ENCODE data around the gene PLEKHO1. TPM values are rescaled to one million over a fixed set of nuclear protein-coding genes. Genes with fewer than 3 reads are reported as not detected.

Gene PLEKHO1
- total RNA-seq, 4 donors from 2014 or later: 35.9 to 76.3 (median 49.7) TPM

DNA sequence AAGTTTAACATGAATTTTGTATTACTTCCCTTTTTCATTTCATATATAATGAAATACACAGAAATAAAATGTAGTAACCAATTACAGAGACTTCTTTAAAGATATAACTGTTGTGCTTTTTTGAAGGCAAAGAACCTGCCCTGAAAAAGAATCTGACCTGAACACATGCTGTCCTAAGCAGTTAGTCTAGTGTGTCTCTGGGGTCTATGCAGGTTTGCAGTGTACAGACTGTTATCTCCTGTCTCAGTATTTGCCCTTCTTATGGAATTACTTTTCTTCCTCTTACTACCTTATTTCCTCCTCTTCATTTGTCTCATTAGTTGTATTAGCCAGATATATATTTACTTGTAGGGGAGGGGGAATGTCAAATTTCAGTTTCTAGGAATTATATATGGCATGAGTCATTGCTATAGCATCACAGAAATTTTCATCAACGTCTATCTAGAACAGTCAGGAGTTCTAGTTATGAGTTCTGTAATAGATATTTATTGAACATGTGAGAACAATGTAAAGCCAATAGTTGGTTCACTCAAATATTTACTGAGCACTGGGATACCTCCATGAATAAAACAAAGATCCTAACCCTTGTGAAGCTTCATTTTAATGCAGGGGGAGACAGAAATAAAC lies 28.4 kb upstream of the PLEKHO1 start:
- WGBS, 2 donors (ENCODE audit: low coverage in 1 of 2): 55 to 64% methylated on average over 1 of the region's 1 CpG
- H3K27me3 ChIP-seq: no peaks in the 10 kb centered on the region
- in situ Hi-C loops (cut with MboI; ENCODE audit: low pct_ligation_motif_present in 1 of 4, low pct_unique_long_range_greater_than_20kb in 1 of 4, low sequenced_read_pairs in 3 of 4) (no loop called here), intact Hi-C loops (cut with DNase I; ENCODE audit: low total_unique reads) (no loop called here)
- no peak overlapping the region for H3K27ac ChIP-seq
- DNase-seq: no peak
- H3K9me3 ChIP-seq: no peaks in the 10 kb centered on the region
- TF ChIP-seq POLR2AphosphoS5 (IDR thresholded peaks at IDR 0.05): no peak
- TF ChIP-seq POLR2A (IDR thresholded peaks at IDR 0.05): no peak
- TF ChIP-seq, protein P1, sequence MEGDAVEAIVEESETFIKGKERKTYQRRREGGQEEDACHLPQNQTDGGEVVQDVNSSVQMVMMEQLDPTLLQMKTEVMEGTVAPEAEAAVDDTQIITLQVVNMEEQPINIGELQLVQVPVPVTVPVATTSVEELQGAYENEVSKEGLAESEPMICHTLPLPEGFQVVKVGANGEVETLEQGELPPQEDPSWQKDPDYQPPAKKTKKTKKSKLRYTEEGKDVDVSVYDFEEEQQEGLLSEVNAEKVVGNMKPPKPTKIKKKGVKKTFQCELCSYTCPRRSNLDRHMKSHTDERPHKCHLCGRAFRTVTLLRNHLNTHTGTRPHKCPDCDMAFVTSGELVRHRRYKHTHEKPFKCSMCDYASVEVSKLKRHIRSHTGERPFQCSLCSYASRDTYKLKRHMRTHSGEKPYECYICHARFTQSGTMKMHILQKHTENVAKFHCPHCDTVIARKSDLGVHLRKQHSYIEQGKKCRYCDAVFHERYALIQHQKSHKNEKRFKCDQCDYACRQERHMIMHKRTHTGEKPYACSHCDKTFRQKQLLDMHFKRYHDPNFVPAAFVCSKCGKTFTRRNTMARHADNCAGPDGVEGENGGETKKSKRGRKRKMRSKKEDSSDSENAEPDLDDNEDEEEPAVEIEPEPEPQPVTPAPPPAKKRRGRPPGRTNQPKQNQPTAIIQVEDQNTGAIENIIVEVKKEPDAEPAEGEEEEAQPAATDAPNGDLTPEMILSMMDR (IDR thresholded peaks at IDR 0.05): no peak
- TF ChIP-seq EP300 (IDR thresholded peaks at IDR 0.05; ENCODE audit: low read depth): no peak
- H3K36me3 ChIP-seq: no peaks in the 10 kb centered on the region
- H3K4me3 ChIP-seq: no peak overlapping the region
- no peaks in the 10 kb centered on the region for H3K4me1 ChIP-seq

DNA sequence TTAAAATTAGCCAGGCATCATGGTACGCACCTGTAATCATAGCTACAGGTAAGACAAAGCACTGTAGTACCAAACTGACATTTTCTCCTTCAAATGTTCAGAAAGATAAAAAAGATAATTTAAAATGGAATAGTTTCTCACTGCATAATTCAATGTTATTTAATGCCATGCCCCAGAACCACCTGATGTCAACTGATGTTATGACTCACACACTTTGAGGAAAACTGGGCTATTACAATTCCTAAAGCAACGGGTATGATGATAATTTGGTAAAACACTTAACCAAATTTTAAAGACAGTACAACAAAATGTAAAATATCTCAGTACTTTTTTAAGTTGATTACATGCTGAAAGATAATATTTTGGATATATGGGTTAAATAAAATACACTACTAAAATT lies 22.9 kb upstream of the PLEKHO1 start:
- H3K4me1 ChIP-seq: peaks cover 0 to 3% (median 0%) of the 10 kb centered on the region in 4 donors
- 88 to 91% methylated on average over 2 of the region's 2 CpGs for WGBS, 2 donors (ENCODE audit: low coverage in 1 of 2)
- TF ChIP-seq POLR2A (IDR thresholded peaks at IDR 0.05) (no peak), POLR2AphosphoS5 (IDR thresholded peaks at IDR 0.05) (no peak), EP300 (IDR thresholded peaks at IDR 0.05; ENCODE audit: low read depth) (no peak)
- TF ChIP-seq, protein P1 (IDR thresholded peaks at IDR 0.05): no peak
- H3K27me3 ChIP-seq: no peaks in the 10 kb centered on the region
- H3K9me3 ChIP-seq: no peaks in the 10 kb centered on the region
- no peaks in the 10 kb centered on the region for H3K36me3 ChIP-seq
- intact Hi-C loops (cut with DNase I; ENCODE audit: low total_unique reads): no loop called here
- no peak overlapping the region for H3K4me3 ChIP-seq
- no peak overlapping the region for H3K27ac ChIP-seq
- in situ Hi-C loops (cut with MboI; ENCODE audit: low pct_ligation_motif_present in 1 of 4, low pct_unique_long_range_greater_than_20kb in 1 of 4, low sequenced_read_pairs in 3 of 4): no loop called here
- DNase-seq: no peak

DNA sequence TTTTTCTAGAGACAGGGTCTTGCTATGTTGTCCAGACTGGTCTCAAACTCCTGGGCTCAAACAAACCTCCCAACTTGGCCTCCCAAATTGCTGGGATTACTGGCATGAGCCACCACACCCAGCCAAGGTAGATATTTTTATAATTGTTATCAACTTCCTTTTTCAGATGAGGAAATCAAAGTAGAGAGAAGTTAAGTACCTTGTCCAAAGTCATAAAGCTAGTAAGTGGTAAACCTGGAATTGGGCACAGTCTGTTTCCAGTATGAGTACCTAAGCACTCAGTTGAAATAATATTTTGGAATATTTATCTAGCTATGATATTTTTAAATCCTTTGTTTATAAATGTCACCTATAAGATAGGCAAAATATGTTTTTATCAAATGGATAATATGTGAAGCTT lies 22.3 kb upstream of the PLEKHO1 start:
- H3K9me3 ChIP-seq: no peaks in the 10 kb centered on the region
- TF ChIP-seq, protein P1 (IDR thresholded peaks at IDR 0.05): no peak
- TF ChIP-seq EP300 (IDR thresholded peaks at IDR 0.05; ENCODE audit: low read depth): no peak
- TF ChIP-seq POLR2A (IDR thresholded peaks at IDR 0.05): no peak
- no peak for TF ChIP-seq POLR2AphosphoS5 (IDR thresholded peaks at IDR 0.05)
- intact Hi-C loops (cut with DNase I; ENCODE audit: low total_unique reads) (no loop called here), in situ Hi-C loops (cut with MboI; ENCODE audit: low pct_ligation_motif_present in 1 of 4, low pct_unique_long_range_greater_than_20kb in 1 of 4, low sequenced_read_pairs in 3 of 4) (no loop called here)
- H3K4me1 ChIP-seq: peaks cover 0 to 3% (median 0%) of the 10 kb centered on the region in 4 donors
- no peaks in the 10 kb centered on the region for H3K27me3 ChIP-seq
- no peak overlapping the region for H3K4me3 ChIP-seq
- no peaks in the 10 kb centered on the region for H3K36me3 ChIP-seq
- no peak overlapping the region for H3K27ac ChIP-seq
- DNase-seq: no peak

DNA sequence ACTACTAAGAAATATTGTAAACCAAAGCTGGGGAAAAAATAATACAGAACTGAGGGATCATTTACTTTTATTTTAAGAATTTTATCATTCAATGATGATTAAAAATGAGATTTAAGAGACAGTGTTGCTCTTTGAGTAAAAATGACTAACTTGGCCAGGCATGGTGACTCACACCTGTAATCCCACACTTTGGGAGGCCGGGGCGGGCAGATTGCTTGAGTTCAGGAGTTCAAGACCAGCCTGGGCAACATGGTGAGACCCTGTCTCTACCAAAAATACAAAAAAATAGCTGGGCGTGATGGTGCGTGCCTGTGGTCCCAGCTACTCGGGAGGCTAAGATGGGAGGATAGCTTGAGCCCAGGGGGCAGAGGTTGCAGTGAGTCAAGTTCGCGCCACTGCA lies 21.8 kb upstream of the PLEKHO1 start:
- Histone ChIP-seq H3K27me3 (no peaks in the 10 kb centered on the region), H3K27ac (no peak overlapping the region), H3K4me3 (no peak overlapping the region), H3K36me3 (no peaks in the 10 kb centered on the region), H3K4me1 (peaks cover 0 to 3% (median 0%) of the 10 kb centered on the region in 4 donors), H3K9me3 (no peaks in the 10 kb centered on the region)
- 93% methylated on average over 7 of the region's 7 CpGs; no CpG with 5 or more reads in 1 of the 2 donors for WGBS, 2 donors (ENCODE audit: low coverage in 1 of 2)
- in situ Hi-C loops (cut with MboI; ENCODE audit: low pct_ligation_motif_present in 1 of 4, low pct_unique_long_range_greater_than_20kb in 1 of 4, low sequenced_read_pairs in 3 of 4): no loop called here
- no peak for DNase-seq
- intact Hi-C loops (cut with DNase I; ENCODE audit: low total_unique reads): no loop called here
- TF ChIP-seq EP300 (IDR thresholded peaks at IDR 0.05; ENCODE audit: low read depth): no peak
- no peak for TF ChIP-seq POLR2AphosphoS5 (IDR thresholded peaks at IDR 0.05)

DNA sequence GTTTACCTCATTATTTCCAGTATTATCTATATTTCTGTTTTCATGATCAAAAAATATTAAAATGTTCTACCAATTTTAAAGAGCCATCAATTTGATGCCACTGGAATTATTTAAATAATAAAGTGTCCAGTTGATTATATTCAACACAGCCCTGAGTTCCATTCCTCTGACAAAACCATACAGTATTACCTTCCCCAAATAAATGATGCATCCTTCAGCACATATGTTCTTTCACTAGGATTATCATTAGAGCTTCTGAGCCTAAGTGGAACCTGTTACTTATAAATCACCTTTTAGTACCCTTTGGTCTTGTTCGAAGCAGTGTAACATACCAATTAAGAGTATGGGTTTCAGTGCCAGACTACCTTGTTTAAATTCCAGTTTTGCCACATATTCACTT lies 17.3 kb upstream of the PLEKHO1 start:
- no peaks in the 10 kb centered on the region for H3K9me3 ChIP-seq
- no peak overlapping the region for H3K4me3 ChIP-seq
- intact Hi-C loops (cut with DNase I; ENCODE audit: low total_unique reads): no loop called here
- H3K36me3 ChIP-seq: no peaks in the 10 kb centered on the region
- TF ChIP-seq EP300 (IDR thresholded peaks at IDR 0.05; ENCODE audit: low read depth) (no peak), POLR2AphosphoS5 (IDR thresholded peaks at IDR 0.05) (no peak), POLR2A (IDR thresholded peaks at IDR 0.05) (no peak)
- TF ChIP-seq, protein P1 (IDR thresholded peaks at IDR 0.05): no peak
- in situ Hi-C loops (cut with MboI; ENCODE audit: low pct_ligation_motif_present in 1 of 4, low pct_unique_long_range_greater_than_20kb in 1 of 4, low sequenced_read_pairs in 3 of 4): no loop called here
- DNase-seq: no peak
- 78 to 80% methylated on average over 1 of the region's 1 CpG for WGBS, 2 donors (ENCODE audit: low coverage in 1 of 2)
- no peak overlapping the region for H3K27ac ChIP-seq
- peaks cover 0 to 2% (median 0%) of the 10 kb centered on the region in 4 donors for H3K4me1 ChIP-seq
- no peaks in the 10 kb centered on the region for H3K27me3 ChIP-seq
